Astrocyte (in vitro differentiated cells and primary cell): Measurements from ENCODE around the gene AQP12A. TPM values are rescaled to one million over a fixed set of nuclear protein-coding genes. Genes with fewer than 3 reads are reported as not detected.

Experiments
- DNase-seq: peaks from one replicate; pipeline ENCODE4 v3.0.0-alpha.2; 2010; ENCODE audit warnings: low read depth
- FAIRE-seq: peaks from 2 replicates; lab custom pipeline; 2011; peaks lifted over from hg19 to GRCh38; lab: Jason Lieb, UNC
- H2AFZ ChIP-seq: 2 replicates; pipeline ENCODE4 v1.6.0; 2012; ENCODE audit warnings: low read depth, low read length, inconsistent platforms
- H3K27ac ChIP-seq: 2 replicates; pipeline ENCODE4 v1.5.1; 2011; ENCODE audit warnings: low read depth, low read length, inconsistent platforms
- H3K27me3 ChIP-seq: 2 replicates; pipeline ENCODE4 v1.6.0; 2011; ENCODE audit warnings: low read length, inconsistent platforms; ENCODE audit not compliant: insufficient read depth
- H3K36me3 ChIP-seq: 2 replicates; pipeline ENCODE4 v1.5.1; 2011; ENCODE audit warnings: low read length, inconsistent platforms; ENCODE audit not compliant: insufficient read depth
- H3K4me1 ChIP-seq: 2 replicates; pipeline ENCODE4 v1.5.1; 2011; ENCODE audit warnings: low read length, inconsistent platforms; ENCODE audit not compliant: insufficient read depth
- H3K4me2 ChIP-seq: 2 replicates; pipeline ENCODE4 v1.6.0; 2012; ENCODE audit warnings: low read length, inconsistent platforms
- H3K4me3 ChIP-seq: 2 replicates; pipeline ENCODE4 v1.5.1; 2011; ENCODE audit warnings: low read depth, mild to moderate bottlenecking, low read length, inconsistent platforms; ENCODE audit not compliant: insufficient read depth
- H3K79me2 ChIP-seq: 2 replicates; pipeline ENCODE4 v1.6.0; 2012; ENCODE audit warnings: mild to moderate bottlenecking, low read length, inconsistent platforms; ENCODE audit not compliant: insufficient read depth
- H3K9ac ChIP-seq: 2 replicates; pipeline ENCODE4 v1.6.0; 2012; ENCODE audit warnings: mild to moderate bottlenecking, low read length, inconsistent platforms
- H3K9me3 ChIP-seq: 2 replicates; pipeline ENCODE4 v1.5.1; 2012; ENCODE audit warnings: low read depth, mild to moderate bottlenecking, low read length, inconsistent platforms; ENCODE audit not compliant: insufficient read depth
- H4K20me1 ChIP-seq: 2 replicates; pipeline ENCODE4 v1.6.0; 2012; ENCODE audit warnings: low read length, inconsistent platforms; ENCODE audit not compliant: insufficient read depth
- H3K27ac Mint-ChIP-seq: one replicate; pipeline ENCODE4 v1.8.0; 2021; ENCODE audit warnings: mild to moderate bottlenecking, mixed read lengths; ENCODE audit not compliant: unreplicated experiment
- H3K27me3 Mint-ChIP-seq: one replicate; pipeline ENCODE4 v1.8.0; 2021; ENCODE audit warnings: low read depth, mixed read lengths; ENCODE audit not compliant: unreplicated experiment
- H3K36me3 Mint-ChIP-seq: one replicate; pipeline ENCODE4 v1.8.0; 2021; ENCODE audit warnings: low read depth, mixed read lengths; ENCODE audit not compliant: unreplicated experiment
- H3K4me1 Mint-ChIP-seq: one replicate; pipeline ENCODE4 v1.8.0; 2021; ENCODE audit warnings: low read depth, mixed read lengths; ENCODE audit not compliant: unreplicated experiment
- H3K4me3 Mint-ChIP-seq: one replicate; pipeline ENCODE4 v1.8.0; 2021; ENCODE audit warnings: mild to moderate bottlenecking, moderate library complexity, mixed read lengths; ENCODE audit not compliant: unreplicated experiment
- H3K9me3 Mint-ChIP-seq: one replicate; pipeline ENCODE4 v1.8.0; 2021; ENCODE audit warnings: mild to moderate bottlenecking, mixed read lengths; ENCODE audit not compliant: unreplicated experiment
- EZH2 ChIP-seq: IDR thresholded peaks from 2 replicates; pipeline ENCODE4 v1.6.1; 2012; ENCODE audit warnings: mild to moderate bottlenecking, low read length, inconsistent platforms; ENCODE audit not compliant: insufficient read depth
- total RNA-seq: library from RNA; stranded (reverse); gene quantifications from 2 replicates; pipeline ENCODE4 v1.2.1, GENCODE V29; 2021
- TF ChIP-seq, protein P1 (sequence below): IDR thresholded peaks from 2 replicates; pipeline ENCODE4 v1.5.1; 2011; ENCODE audit warnings: low read depth, mild to moderate bottlenecking, inconsistent platforms, low read length, moderate library complexity; ENCODE audit not compliant: insufficient read depth

AQP12A gene
- total RNA-seq, 1 donor from 2014 or later: not detected

DNA sequence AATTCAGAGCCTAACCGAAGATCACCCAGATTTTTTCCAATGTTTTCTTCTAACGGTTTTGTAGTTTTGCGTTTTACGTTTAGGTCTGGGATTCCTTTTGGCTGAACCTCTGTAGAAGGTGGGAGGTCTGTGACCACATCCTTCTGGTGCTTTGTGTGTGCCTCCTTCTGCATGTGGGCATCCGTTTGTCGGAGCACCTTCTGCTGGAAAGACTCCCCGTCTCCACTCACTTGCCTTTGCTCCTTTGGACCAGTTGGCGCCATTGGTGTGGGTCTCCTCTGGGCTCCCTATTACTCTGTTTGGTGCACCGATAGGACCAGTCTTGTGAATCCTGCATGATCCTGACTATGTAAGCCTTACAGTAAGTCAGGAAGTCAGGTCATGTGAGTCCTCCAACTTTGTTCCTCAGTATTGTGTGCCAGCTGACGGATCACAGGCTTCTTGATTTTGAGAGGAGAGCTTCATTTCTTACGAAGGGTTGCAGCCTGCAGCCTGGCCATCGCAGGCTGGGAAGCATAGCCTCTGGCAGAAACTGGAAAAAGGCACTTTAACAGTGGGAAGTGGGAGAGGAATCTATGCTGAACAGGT lies 13.6 kb downstream of the AQP12A start:
- Mint-ChIP-seq H3K4me1 (no peaks in the 10 kb centered on the region), H3K27me3 (peaks cover 35% of the 10 kb centered on the region), H3K9me3 (no peaks in the 10 kb centered on the region), H3K27ac (no peak overlapping the region), H3K36me3 (no peaks in the 10 kb centered on the region), H3K4me3 (no peak overlapping the region)
- no peak overlapping the region for H2AFZ ChIP-seq
- H3K79me2 ChIP-seq: no peaks in the 10 kb centered on the region
- H4K20me1 ChIP-seq: no peaks in the 10 kb centered on the region
- H3K4me2 ChIP-seq: no peak overlapping the region
- no peaks in the 10 kb centered on the region for H3K9me3 ChIP-seq
- H3K4me1 ChIP-seq: no peaks in the 10 kb centered on the region
- FAIRE-seq: no peak
- H3K36me3 ChIP-seq: no peaks in the 10 kb centered on the region
- no peak overlapping the region for H3K9ac ChIP-seq
- H3K4me3 ChIP-seq: no peak overlapping the region
- no peak for TF ChIP-seq EZH2
- TF ChIP-seq, protein P1, sequence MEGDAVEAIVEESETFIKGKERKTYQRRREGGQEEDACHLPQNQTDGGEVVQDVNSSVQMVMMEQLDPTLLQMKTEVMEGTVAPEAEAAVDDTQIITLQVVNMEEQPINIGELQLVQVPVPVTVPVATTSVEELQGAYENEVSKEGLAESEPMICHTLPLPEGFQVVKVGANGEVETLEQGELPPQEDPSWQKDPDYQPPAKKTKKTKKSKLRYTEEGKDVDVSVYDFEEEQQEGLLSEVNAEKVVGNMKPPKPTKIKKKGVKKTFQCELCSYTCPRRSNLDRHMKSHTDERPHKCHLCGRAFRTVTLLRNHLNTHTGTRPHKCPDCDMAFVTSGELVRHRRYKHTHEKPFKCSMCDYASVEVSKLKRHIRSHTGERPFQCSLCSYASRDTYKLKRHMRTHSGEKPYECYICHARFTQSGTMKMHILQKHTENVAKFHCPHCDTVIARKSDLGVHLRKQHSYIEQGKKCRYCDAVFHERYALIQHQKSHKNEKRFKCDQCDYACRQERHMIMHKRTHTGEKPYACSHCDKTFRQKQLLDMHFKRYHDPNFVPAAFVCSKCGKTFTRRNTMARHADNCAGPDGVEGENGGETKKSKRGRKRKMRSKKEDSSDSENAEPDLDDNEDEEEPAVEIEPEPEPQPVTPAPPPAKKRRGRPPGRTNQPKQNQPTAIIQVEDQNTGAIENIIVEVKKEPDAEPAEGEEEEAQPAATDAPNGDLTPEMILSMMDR: no peak
- DNase-seq: no peak
- H3K27me3 ChIP-seq: peaks cover 19% of the 10 kb centered on the region
- no peak overlapping the region for H3K27ac ChIP-seq

DNA sequence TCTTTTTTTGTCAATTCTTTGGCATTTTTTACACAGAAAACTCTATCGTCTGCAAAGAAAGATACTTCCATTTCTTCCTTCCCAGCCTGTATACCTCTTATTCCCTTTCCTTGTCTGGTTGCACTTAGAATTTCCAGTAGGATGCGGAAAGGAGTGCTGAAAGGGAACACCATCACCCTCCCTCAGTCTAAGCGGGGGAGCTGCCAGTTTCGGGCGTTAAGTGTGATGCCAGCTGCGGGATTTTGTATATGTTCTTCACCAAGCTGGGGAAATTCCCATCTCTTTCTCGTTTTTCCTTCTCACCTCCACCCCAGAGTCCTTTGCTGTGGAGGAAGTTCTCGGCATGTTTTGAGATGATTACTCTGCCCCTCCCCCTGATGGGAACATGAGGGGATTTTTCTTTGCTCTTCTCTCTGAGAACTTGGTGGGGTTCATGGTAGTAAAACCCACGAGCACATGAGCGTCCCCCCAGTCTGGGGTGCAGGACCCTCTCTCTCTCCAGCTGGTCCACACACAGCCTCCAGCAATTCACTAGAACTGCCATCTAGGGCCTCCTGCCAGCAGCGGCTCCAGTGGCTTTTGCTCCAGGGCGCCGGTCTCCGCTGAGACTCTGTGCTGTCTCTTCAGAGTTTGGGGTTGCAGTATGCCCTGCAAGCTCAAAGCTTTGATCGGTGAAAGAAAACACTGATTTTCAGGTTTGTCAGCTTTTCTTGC lies 15.5 kb downstream of the AQP12A start:
- Mint-ChIP-seq H3K4me1 (no peaks in the 10 kb centered on the region), H3K4me3 (no peak overlapping the region), H3K27me3 (peaks cover 39% of the 10 kb centered on the region), H3K36me3 (no peaks in the 10 kb centered on the region), H3K9me3 (no peaks in the 10 kb centered on the region), H3K27ac (no peak overlapping the region)
- H3K9ac ChIP-seq: no peak overlapping the region
- H3K4me3 ChIP-seq: no peak overlapping the region
- H3K27me3 ChIP-seq: peaks cover 19% of the 10 kb centered on the region
- no peaks in the 10 kb centered on the region for H3K36me3 ChIP-seq
- no peak overlapping the region for H3K4me2 ChIP-seq
- no peak for DNase-seq
- H3K4me1 ChIP-seq: no peaks in the 10 kb centered on the region
- no peaks in the 10 kb centered on the region for H3K9me3 ChIP-seq
- no peak for FAIRE-seq
- H3K79me2 ChIP-seq: no peaks in the 10 kb centered on the region
- TF ChIP-seq, protein P1: no peak
- no peak for TF ChIP-seq EZH2
- no peak overlapping the region for H3K27ac ChIP-seq
- no peak overlapping the region for H2AFZ ChIP-seq
- H4K20me1 ChIP-seq: no peaks in the 10 kb centered on the region

DNA sequence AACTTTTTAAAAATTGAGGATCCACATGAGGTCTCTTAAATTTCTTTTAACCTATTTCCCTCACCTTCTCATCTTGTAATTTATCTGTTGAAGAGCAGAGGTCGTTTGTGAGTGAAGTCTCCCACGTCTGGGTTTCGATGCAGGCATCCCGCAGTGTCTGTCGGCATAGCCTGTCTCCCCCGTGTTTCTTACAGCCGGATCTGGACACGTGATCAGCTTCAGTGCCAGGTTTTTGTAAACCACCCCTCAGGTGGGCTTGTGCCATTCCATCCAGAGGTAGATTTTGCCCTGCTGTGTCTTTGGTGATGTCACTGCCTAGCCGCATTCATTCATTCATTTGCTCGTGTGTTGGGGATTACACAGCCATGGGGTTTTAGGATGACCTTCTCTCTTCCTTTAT lies 16.2 kb downstream of the AQP12A start:
- Histone ChIP-seq H2AFZ (no peak overlapping the region), H3K9me3 (no peaks in the 10 kb centered on the region), H3K36me3 (no peaks in the 10 kb centered on the region), H3K27ac (no peak overlapping the region), H3K4me1 (no peaks in the 10 kb centered on the region), H3K4me3 (no peak overlapping the region), H3K4me2 (no peak overlapping the region), H3K9ac (no peak overlapping the region), H3K27me3 (peaks cover 19% of the 10 kb centered on the region), H3K79me2 (no peaks in the 10 kb centered on the region), H4K20me1 (no peaks in the 10 kb centered on the region)
- H3K9me3 Mint-ChIP-seq: no peaks in the 10 kb centered on the region
- H3K4me3 Mint-ChIP-seq: no peak overlapping the region
- H3K27ac Mint-ChIP-seq: no peak overlapping the region
- DNase-seq: no peak
- no peak for FAIRE-seq
- H3K27me3 Mint-ChIP-seq: peaks cover 36% of the 10 kb centered on the region
- H3K4me1 Mint-ChIP-seq: no peaks in the 10 kb centered on the region
- TF ChIP-seq, protein P1: no peak
- no peak for TF ChIP-seq EZH2
- H3K36me3 Mint-ChIP-seq: no peaks in the 10 kb centered on the region
